Bone marrow (tissue), 2 donors: ENCODE measurements around the gene GAB2.
A peak's percentile ranks its signal among the peaks of the same experiment; 100 is the strongest.
"Not testable (repeated sequence)": the region's sequence is repeated elsewhere in the genome, so short reads cannot be mapped to it uniquely, and the experiment has no call there.

ENCODE experiments used
- DNase-seq, 2 donors: peaks; one replicate each; lab custom pipeline; 2025; lab: John Stamatoyannopoulos, UW

Gene GAB2

DNA sequence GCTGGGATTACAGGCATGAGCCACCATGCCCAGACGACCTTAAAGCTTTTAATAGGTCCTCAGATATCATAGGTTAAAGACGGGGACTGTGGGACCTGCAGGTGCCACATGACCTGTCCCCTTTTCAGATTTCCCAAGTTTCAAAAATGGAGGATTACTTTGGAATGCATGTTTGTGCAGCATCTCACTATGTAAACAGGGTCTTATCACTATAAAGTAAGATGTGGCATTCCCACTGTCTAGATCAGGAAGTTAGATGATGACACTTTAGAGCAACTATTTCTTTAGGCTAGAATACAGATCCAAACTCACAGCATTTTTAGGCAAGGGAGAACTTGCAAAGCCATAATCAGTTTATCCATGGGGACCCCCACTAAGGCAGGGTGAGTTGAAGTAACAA is 136.1 kb downstream of the GAB2 start:
- DNase-seq, result no peak

DNA sequence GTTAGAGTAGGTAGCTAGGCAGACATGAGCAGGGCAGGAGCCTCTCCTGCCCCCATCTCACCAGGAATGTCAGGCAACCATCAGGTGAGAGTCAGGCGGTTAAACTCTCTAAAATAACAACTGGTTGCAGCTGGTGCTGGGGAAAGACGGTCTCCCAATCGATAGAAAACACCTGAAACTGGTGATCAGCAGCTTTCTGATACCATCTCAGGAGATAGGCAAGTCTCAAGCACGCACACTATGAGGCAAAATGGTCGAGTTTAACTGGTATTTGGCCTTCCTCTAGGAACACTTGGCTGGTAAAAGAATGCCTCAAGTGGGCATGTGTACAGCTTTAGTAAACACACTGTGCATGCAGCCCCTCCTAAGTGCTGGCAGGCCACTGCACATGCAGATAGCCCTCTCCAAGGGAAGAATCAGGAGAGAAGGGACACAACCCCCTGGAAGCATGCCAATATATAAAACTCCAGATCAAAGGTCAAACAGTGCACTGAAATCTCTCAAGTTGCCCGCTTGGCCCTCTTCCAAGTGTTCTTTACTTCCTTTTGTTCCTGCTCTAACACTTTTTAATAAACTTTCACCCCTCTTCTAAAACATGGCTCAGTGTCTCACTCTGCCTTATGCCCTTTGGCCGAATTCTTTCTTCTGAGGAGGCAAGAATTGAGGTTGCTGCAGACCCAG is 140.2 kb downstream of the GAB2 start:
- no peak for DNase-seq

DNA sequence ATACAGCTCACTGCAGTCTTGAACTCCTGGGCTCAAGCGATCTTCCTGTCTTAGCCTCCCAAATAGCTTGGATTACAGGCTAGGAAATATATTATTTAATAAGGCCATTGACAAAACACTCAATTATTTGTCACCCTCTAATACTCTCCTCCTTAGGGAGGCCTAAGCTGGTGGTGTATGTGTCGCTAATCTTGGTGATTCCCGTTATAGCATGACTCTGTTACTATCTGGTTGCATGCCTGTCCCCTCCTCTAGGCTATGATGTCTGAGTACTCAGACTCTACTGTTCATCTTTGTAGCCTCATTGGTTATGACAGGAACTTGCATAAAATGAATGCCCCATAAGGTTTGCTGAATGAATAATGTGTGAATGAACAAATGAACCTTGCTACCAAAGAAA is 141.3 kb downstream of the GAB2 start:
- DNase-seq, result no peak

DNA sequence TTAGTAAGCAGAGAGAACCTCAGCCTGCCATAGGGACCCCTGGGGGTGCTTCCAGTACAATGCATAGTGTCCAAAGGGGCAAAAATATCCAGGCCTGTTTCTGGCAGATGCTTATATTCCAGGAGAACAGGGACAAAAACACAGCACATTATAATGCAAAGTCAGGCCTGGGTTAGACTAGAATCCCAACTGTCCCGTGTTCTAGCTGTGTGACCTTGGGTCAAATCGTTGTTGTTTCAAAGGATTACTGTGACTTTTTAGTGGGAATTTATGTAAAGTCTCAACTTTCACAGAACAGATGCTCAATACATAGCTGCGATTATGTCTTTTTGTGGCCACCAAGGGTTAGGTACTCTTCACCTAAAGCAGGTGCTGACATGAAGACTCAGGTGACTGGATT is 142.9 kb downstream of the GAB2 start:
- DNase-seq, result no peak

DNA sequence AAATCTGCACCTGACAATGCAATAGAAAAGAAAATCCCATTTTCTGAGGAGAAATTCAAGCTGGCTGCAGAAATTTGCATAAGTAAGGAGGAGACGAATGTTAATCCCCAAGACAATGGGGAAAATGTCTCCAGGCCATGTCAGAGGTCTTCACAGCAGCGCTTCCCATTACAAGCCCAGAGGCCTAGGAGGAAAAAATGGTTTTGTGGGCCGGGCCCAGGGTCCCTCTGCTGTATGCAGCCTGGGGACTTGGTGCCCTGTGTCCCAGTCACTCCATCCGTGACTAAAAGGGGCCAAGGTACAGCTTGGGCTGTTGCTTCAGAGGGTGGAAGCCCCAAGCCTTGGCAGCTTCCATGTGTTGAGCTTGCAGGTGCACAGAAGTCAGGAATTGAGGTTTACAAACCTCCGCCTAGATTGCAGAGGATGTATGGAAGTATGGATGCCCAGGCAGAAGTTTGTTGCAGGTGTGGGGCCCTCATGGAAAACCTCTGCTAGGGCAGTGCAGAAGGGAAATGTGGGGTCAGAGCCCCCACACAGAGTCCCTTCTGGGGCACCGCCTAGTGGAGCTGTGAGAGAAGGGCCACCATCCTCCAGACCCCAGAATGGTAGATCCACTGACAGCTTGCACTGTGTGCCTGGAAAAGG is 144.9 kb downstream of the GAB2 start:
- not testable (repeated sequence) for DNase-seq

DNA sequence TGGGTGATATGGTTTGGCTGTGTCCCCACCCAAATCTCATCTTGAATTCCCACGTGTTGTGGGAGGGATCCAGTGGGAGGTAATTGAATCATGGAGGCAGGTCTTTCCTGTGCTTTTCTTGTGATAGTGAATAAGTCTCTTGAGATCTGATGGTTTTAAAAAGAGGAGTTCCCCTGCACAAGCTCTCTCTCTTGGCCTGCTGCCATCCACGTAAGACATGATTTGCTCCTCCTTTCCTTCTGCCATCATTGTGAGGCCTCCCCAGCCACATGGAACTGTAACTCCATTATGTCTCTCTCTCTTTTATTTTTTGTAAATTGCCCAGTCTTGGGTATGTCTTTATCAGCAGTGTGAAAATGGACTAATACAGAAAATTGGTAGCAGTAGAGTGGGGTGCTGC is 145.8 kb downstream of the GAB2 start:
- not testable (repeated sequence) for DNase-seq

DNA sequence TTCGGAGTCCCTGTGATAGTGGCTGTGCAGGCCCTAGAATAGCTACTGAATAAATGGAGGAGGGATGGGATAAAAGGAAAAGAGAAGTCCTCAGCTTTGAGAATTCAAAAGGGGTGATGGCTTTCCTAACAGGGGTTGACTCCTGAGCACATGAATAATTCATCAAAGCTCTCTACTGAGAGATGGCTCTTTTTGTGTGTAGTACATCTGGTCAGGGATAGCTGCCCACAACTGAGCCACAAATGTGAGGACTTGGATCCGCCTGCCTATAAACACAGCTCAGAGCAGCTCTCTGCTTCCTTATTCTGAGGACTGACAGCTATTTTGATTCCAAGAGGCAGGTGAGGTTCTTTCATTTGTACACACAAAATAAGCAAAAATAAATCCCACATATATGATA is 146.6 kb downstream of the GAB2 start:
- no peak for DNase-seq

DNA sequence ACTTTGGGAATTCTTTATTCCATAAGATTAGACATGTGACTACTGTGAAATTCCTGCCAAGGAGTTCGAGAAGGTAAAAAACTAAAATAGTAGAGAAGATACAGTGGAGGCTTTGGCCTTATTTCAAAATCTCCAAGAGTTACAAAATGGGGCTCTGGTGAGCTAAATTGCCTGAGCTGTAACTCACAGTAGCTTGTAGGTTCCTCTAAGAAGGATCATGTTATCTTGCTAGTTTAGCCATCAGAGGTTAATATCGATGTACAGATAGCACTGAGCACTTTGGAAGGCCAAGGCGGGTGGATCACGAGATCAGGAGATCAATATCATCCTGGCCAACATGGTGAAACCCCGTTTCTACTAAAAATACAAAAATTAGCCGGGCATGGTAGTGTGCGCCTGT is 147.8 kb downstream of the GAB2 start:
- DNase-seq, result no peak

DNA sequence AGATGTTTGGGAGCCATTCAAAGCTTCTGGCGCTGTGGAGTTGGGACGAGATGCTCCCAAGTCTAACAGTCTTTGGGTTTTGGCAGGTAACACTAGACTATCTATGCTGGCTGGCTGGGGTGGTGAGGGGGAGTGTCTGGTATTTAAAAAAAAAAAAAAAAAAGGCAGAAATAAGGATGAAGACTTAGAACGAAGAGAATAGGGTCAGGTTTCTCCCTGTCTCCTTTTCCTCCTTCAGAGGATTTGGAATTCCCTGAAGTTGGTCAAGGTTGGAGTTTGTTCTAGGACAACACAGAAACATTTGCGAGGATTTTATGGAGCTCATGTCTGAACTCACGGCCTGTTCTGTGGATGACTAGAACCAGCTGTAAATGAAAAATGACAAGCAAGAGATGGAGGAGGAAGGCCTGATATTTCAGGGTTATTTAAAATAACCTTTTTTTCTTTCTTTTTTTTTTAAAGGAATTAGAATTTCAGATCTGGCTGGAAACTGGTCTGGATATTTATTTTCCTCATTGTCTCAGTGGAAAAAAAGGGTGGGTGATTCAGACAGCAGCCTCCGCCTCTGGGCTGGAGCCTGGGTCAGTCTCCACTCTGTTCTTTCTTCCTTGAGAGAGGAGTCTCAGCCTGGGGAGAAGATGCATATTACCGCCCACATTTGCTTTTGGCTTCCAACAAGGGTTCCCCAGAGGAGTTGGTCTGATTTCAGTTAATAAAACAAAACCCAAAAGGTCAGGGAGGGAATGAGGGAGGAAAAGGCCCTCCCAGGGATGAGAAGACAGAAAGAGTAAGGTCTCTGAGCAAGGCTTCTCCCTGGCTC is 148.8 kb downstream of the GAB2 start:
- DNase-seq, result no peak

DNA sequence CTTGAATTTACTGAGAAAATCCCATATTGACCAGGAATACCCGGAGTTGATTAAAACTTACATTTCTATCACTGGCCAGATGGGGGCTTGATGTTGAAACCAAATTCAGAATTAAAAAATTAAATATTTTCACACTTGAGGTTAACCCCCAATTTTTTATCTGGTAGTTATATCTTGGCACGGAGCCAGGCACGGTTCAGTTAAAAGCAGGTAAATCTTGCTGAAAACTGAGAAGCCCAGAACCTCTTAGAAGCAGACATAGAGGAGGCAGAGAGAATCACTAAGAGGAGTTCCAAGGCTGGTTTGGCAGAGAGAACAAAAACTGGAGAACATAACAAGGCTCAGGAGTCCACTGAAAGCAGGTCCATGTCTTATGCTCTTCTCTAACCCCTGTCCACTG is 151.2 kb downstream of the GAB2 start:
- no peak for DNase-seq

DNA sequence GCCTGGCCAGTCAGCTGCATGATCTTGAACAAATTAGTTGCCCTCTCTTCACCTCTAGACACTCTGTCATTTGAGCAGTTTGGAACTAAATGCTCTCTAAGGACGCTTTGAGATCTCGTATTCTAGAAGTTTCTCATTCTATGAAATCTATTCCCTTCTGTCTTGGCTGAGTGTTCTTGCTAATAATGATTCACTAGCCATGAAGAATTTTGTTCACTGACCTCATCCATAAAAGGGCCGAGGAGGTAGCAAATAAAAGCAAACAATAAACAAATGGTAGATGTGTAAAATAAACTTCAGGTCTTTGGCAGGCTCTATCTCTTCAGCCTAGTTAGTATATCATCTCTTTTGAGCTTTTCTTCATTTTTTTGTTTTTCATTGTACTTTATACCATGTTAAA is 152.3 kb downstream of the GAB2 start:
- no peak for DNase-seq

DNA sequence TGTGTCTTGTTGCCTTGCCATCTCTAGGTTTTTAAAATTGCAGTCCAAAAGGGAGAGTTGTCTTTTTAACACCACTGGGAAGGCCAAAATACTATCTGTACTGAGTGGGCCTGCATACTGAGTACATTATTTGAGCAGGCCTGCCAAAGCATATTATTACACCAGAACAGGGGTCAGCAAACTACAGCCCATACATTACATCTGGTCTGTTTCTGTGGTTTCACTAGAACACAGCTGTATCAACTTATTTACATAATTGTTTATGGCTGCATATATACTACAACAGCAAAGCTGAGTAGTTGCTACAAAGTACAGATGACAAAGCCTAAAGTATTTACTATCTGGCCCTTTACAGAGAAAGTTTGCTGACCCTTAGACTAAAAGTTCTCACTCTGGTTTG is 154.9 kb downstream of the GAB2 start:
- DNase-seq, result no peak

DNA sequence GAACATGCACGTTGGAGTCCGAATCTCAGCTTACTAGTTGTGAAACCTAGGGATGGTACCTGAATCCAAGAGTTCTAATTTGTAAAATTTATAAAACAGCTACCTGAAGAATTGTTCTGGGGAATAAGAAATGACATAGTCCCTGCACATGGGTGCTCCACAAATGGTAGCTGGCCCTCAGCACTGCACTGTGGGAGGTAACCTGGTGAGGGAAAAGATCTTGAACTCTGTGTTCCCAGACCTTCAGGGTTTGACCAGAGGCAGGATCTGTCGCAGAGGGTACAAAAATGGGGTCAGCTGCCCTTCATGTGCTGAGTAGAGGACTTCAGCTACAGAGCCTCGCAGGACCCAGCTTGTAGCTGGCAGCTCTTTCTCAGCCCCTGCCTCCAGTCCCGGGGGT is 155.4 kb downstream of the GAB2 start:
- no peak for DNase-seq

DNA sequence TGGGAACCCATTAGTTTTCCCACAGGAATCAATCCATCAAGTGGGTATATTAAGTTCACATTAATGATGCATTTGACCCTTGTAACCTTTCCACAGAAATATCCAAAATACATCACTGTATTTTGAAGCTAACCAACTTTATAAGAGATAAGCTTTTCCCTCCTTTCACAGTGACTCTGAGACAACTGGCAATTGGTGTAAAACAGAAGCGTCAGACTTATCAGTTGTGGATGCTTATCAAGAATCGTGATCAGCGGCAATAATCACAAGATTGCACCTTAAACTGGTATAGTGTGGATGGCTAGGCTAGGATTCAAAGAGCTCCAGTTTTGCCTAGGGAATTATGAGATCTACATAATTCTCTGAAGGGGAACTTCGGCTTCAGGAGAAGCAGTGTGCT is 155.8 kb downstream of the GAB2 start:
- no peak for DNase-seq

DNA sequence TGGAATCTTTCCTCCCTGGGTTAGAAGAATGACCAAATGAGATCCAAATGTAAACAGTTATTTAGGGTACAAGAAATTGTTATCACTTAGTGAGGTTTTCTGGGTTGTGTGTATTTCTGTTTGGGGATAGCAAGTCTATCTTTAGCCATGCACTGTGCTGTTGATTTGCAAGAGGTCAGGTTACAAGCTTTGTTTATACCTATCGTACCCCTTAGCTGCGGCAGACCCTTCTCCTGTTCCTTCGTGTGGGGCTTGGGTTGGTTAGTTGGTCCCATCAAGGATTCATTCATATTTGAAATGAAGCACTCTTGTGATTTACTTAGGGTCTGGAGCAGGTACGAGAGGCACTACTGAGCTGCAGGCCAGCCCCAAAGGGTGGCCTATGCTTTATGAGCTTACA is 156.3 kb downstream of the GAB2 start:
- no peak for DNase-seq

DNA sequence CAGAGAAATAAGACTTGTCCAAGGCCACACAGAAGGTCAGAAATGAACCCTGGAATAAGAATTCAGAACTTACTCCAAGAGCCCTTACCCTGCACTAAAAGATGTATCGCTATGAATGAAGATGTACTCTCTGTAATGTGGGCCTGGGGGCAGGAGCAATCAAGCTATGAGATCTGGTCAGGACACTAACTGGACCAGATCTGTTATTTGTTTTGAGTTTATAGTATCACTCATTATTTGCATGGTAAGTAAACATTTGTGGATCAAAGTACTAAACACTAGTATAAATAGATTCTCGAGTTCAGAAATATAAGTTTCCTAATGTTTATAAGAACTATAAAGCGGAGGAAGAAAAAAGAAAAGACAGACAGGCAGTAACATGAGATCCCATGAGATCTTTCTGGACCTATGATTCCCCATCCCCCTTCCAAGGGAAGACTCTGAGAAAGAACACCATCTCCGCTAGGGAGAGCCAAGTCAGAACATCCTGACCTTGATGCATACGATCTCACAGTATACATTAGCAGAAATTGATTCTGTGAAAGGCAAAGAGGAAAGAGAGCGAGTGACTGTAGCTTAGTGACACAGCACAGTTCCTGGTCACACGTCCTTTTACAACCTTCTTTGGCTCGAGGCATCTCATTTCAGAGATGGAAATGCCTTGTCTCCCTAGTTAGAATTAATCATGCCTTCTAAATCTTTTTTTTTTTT is 157.7 kb downstream of the GAB2 start:
- DNase-seq, result no peak

DNA sequence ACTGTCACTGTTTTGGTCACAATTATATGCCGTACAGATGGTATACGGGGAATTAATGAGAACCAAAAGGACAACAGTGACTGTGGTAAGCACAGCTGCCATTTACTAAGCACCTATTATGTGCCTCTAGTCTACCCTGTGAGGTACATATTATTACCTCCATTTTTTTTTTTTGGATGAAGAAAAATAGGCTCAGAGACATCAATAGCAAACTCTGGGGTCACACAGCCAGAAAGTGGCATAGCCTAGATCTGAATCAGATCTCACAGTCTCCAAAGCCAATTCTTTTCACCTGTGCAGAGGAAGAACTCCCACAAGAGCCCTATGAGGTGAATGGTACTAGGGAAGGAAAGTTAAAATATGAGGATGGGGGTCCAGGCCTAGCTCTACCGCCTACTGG is 160.0 kb downstream of the GAB2 start:
- DNase-seq, result no peak

DNA sequence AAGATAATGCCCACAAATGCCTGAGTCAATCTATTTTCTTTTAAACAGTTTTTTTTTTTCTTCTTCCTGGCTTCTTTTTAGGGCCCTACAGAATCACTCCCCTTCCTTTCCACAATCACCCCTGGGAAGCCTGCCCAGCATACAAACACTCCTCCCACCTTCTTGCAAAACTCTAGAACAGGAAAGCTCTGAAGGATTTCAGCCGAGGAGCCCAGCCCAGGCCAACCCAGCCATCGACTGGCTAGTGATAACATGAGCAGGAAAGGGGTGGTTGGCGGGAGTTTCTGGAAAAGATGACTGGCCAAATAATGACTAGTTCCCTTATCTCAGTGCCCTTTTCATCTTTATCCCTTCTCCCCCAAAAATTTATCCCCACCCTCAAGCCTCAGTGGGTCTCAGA is 160.7 kb downstream of the GAB2 start:
- DNase-seq, result peak in 1 of 2 donors; percentile 59

DNA sequence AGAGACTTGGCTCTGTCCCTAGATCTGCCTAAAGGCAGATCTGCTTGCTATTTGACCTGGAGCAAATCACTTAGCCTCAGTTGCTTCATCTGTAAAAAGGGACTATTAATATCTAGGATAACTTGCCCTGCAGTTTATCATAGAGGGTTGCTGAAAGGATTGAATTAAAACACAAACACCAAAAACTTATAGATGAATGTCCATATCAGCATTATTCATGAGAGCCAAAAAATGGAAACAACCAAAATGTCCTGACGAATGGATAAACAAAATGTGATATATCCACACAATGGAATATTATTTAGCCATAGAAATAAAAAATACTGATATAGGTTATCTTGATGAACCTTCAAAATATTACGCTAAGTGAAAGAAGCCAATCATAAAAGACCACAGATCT is 161.7 kb downstream of the GAB2 start:
- DNase-seq, result no peak

DNA sequence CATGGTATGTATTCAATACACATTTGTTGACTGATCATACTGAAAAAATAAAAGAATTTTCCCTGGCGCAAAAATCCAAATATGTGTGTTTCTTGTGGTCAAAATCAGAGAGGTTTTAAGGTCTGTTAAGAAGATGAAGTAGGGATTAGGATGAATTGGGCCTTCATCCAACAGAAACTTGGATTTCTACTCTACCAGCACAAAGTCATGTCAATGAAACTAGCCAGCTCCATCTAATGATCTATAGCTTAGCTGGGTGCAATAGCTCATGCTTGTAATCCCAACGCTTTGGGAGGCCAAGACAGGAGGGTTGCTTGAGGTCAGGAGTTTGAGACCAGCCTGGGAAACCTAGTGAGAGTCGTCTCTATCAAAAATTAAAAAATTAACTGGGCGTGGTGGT is 163.4 kb downstream of the GAB2 start:
- DNase-seq, result no peak

DNA sequence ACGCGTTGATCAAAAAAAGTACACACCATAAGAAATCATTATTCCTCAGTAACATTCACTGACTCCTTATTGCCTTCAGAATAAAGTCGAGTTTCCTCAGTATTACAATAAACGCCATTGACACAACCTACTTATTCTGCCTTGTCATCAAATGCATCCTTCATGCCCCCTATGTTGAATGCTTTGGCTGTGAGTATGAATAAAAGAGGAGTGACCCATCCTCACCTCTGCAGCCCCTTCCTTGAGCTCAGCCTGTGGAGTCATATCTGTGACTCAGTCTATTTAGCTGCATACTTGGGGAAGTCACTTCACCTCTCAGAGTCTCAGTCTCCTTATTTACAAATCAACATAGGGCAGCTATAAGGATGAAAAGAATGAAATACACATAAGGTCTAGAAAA is 163.8 kb downstream of the GAB2 start:
- DNase-seq, result no peak

DNA sequence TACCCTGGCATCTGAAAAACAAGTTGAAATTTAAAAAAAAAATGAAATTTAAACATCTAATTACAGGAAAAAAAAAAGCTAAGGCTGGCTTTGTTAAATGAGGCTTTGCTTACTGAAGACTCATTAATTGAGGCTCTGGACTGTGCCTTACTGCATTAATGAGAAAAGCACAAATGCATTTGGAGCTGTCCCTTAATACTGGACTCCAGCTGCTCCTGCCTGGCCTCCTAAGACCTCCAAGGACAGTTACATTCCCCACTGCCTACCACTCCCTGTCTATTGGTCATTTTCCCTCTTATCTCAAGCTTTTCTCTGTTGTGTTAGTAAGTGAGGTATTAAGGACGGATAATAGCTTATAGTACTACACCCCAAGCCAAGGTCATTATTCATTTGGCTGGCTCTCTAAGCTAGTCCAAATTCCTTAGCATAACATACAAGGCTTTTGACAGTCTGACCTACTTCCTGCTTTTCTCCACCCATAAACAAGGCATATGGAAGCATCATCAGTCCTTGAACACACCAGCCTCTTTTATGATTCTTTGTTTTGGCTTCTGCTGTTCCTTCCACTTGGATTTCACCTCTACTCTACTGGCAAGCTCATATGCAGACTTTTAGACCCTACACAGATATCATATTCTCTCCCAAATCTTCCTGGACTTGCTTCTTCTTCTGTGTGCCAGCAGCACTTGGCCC is 166.4 kb downstream of the GAB2 start:
- no peak for DNase-seq
